NCI-H2171 (cell line): ENCODE data around the gene CDC20B.
"Not testable (repeated sequence)": the region's sequence is repeated elsewhere in the genome, so short reads cannot be mapped to it uniquely, and the experiment has no call there.

Experiments
- DNase-seq: peaks from one replicate; lab custom pipeline; 2025; lab: John Stamatoyannopoulos, UW

Gene CDC20B

GRCh38 chr5:55104036-55104772 lies 68.8 kb downstream of the CDC20B start:
- no peak for DNase-seq

- DNase-seq = no peak
These were observed 70.6 kb downstream of the CDC20B start, which contains the start of gene GZMA for GRCh38 chr5:55102348-55102747. Gene GZMA (plus strand): TSS chr5:55102646. CDS start chr5:55102683, 37 bp downstream.

GRCh38 chr5:55101556-55102276 lies 71.3 kb downstream of the CDC20B start:
- no peak for DNase-seq

DNA sequence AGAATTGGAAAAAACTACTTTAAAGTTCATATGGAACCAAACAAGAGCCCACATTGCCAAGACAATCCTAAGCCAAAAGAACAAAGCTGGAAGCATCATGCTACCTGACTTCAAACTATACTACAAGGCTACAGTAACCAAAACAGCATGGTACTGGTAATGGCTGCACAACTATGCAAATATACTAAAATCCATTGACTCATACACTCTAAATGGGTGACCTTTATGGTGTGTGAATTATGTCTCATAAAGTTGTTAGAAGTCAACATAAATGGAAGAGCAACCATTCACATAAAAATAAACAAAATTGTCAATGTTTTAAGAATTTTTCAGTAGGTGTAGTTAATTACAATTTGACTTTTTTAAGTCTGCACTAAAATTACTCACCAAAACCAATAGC lies 71.8 kb downstream of the CDC20B start:
- not testable (repeated sequence) for DNase-seq

DNA sequence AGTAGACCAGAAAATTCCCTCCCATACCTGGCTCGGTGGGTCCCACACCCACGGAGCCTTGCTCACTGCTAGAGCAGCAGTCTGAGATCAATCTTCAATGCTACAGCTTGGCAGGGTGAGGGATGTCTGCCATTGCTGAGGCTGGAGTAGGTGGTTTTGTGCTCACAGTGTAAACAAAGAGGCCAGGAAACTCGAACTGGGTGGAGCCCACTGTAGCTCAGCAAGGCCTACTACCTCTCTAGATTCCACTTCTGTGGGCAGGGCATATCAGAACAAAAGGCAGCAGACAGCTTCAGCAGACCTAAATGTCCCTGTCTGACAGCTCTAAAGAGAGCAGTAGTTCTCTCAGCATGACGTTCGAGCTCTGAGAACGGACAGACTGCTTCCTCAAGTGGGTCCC lies 76.1 kb downstream of the CDC20B start:
- DNase-seq = no peak

- DNase-seq = no peak
These were observed 76.8 kb downstream of the CDC20B start for GRCh38 chr5:55096182-55096581.

- DNase-seq = not testable (repeated sequence)
These were observed 82.0 kb downstream of the CDC20B start for GRCh38 chr5:55091011-55091410.

- DNase-seq = not testable (repeated sequence)
These were observed 83.7 kb downstream of the CDC20B start for GRCh38 chr5:55089301-55089700.

- DNase-seq = no peak
These were observed 91.4 kb downstream of the CDC20B start for GRCh38 chr5:55081541-55081940.

DNA sequence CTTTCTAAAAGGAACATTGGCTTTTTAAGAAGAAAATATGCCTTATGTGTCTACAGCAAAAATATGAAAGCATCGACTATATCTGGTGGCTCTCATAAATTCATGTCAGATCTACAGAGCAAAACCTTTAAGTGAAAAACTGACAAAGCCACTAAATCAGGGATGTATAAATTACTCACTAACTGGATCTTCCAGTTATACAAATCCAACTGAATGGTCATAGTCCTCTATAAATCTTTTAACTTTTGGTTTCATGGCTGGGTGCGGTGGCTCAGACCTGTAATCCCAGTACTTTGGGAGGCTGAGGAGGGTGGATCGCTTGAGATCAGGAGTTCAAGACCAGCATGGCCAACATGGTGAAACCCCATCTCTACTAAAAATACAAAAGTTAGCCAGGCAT lies 99.8 kb downstream of the CDC20B start:
- no peak for DNase-seq

GRCh38 chr5:55072666-55073065 lies 100.3 kb downstream of the CDC20B start:
- DNase-seq = no peak

GRCh38 chr5:55071413-55071812 lies 101.6 kb downstream of the CDC20B start:
- DNase-seq = no peak

DNA sequence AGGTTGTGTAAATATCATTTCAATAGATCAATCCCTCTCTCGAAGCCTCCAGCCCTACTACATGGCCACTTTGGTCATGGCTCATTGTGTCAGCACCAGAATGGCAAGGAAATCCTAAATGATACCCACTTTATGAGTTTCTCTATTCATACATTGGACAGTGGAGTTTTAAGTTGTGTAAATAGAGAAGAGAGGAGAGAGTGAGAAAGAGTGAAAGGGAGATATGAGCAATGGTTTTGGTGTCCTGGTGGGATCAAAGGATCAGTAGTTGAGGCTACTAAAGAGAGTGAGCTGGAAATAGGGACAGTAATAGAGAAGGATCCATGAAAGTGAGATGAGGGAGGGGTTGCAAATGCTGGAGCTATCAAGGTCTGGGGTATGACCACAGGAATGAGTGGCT lies 102.0 kb downstream of the CDC20B start:
- no peak for DNase-seq

GRCh38 chr5:55066277-55066676 lies 106.7 kb downstream of the CDC20B start:
- DNase-seq = no peak

DNA sequence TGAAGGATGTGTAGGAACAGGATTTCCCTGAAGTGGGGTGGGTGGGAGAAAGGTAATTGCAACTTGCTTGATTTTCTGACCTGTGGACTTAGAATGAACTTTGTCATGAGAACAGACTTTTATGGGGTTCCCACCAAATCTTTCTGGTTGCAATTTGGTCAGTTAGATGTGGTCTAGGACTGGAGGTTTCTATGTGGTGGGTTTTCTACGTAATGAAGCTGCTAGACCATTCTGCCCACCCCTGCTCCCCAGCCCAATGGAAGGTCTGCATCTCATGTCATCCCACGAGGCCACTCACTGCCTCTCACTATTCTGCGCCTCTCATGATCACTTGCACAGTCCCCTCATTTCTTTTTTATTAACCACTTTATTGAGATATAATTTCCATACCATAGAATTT lies 108.5 kb downstream of the CDC20B start:
- no peak for DNase-seq

DNA sequence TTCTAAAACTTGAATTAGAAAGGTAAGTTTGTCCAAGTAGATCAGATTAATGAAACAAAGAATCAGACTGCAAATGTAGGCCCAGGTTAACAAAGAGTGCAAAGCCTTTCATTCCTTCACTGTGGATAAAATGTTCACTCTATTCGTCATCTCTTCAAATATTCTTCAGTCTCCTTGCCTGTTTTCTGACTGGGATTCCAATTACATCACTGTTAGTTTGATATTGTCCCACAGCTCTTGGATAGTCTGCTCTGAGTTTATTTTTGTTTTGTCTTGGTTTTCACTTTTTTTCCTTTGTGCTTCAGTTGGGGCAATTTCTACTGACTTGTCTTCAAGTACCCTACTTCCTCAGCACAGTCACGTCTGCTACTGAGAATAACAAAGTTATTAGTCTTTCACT lies 109.1 kb downstream of the CDC20B start:
- no peak for DNase-seq

- no peak for DNase-seq
These were observed 109.6 kb downstream of the CDC20B start for GRCh38 chr5:55063220-55063863.
